Hepatocyte (in vitro differentiated cells): ENCODE measurements around the gene GRAMD1A.

ENCODE experiments used
- EZH2 ChIP-seq: fragments of 200-600 bp; sonication (generic); IDR thresholded peaks from 2 replicates; pipeline ENCODE4 v1.6.1; 2016; ENCODE audit warnings: antibody characterized with exemption, mild to moderate bottlenecking, borderline replicate concordance
- EZH2phosphoT487 ChIP-seq: fragments of 200-600 bp; sonication (generic); IDR thresholded peaks from one replicate; pipeline ENCODE4 v1.6.1; 2018; ENCODE audit warnings: antibody characterized with exemption, mild to moderate bottlenecking, low read depth, moderate library complexity; ENCODE audit not compliant: unreplicated experiment, severe bottlenecking
- TF ChIP-seq, protein P1 (sequence below): fragments of 200-600 bp; sonication (generic); IDR thresholded peaks from 2 replicates; pipeline ENCODE4 v1.5.1; 2016; ENCODE audit warnings: antibody characterized with exemption, mild to moderate bottlenecking; ENCODE audit not compliant: poor library complexity

DNA sequence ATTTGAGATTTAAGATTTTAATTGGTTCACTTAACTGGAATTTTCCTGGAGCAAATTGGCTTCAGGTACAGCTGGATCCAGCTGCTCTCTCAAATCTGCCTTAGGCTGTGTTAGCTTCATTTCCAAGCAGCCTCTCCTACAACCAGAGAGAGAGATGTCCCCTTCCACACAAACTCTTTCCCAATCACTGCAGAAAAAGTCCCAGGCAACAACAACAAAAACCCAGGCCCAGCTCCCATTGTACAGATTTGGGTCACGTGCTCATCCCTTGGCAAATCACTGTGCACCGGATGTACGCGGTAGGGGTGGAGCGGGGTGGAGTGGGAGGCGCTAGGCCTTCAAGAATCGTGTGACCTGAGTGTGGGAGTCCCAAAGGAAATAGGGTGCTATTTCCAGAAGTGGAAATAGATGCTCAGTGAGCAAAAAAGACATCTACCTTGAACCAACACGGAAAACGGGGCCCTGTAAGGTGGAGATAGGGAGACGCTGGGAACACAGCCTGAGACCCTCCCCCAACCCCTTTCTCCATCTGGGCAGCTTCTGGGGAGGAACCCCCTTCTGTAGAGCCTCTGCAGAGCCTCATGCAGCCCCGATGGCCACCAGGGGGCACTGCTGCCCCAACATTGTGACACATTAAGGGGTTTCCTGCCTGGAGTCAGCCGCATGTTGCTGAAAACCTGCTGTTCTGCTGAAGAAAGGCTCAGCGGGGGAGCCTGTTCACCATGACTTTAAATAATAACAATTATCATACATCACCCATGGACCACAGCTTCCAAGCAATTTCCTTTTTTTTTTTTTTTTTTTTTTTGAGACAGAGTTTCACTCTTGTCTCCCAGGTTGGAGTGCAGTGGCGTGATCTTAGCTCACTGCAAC lies 66.8 kb downstream of the GRAMD1A start:
- TF ChIP-seq, protein P1, sequence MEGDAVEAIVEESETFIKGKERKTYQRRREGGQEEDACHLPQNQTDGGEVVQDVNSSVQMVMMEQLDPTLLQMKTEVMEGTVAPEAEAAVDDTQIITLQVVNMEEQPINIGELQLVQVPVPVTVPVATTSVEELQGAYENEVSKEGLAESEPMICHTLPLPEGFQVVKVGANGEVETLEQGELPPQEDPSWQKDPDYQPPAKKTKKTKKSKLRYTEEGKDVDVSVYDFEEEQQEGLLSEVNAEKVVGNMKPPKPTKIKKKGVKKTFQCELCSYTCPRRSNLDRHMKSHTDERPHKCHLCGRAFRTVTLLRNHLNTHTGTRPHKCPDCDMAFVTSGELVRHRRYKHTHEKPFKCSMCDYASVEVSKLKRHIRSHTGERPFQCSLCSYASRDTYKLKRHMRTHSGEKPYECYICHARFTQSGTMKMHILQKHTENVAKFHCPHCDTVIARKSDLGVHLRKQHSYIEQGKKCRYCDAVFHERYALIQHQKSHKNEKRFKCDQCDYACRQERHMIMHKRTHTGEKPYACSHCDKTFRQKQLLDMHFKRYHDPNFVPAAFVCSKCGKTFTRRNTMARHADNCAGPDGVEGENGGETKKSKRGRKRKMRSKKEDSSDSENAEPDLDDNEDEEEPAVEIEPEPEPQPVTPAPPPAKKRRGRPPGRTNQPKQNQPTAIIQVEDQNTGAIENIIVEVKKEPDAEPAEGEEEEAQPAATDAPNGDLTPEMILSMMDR, result peak; percentile 92
- TF ChIP-seq EZH2 (no peak), EZH2phosphoT487 (no peak)
